ENCODE measurements around the gene STAT3. TPM values are rescaled to one million over a fixed set of nuclear protein-coding genes. Genes with fewer than 3 reads are reported as not detected.

STAT3 gene
- total and polyA plus RNA-seq, 9 of the 15 experiments (the other 6 are each of a cell fraction or from before 2014, with no cell fraction given) = 90.0 to 179 (median 114) TPM

GRCh38 chr17:42422958-42423712, 34.9 kb upstream of the STAT3 start, which contains the start of gene CAVIN1 (continued):
- TF ChIP-seq NONO (IDR thresholded peaks at IDR 0.05; ENCODE audit: low read depth in 2 of 2, low read length in 1 of 2) (peak in 1 of 2 experiments; percentile 49; a peak in 1 of 4 replicates), USF2 (CRISPR knock-in tag; IDR thresholded peaks at IDR 0.05) (0 out of 2 replicates have a peak, but pooled peaks have one; percentile 18), SMAD4 (CRISPR knock-in tag; conservative IDR thresholded peaks at IDR 0.05) (0 out of 2 replicates have a peak, but pooled peaks have one; percentile 12)

DNA sequence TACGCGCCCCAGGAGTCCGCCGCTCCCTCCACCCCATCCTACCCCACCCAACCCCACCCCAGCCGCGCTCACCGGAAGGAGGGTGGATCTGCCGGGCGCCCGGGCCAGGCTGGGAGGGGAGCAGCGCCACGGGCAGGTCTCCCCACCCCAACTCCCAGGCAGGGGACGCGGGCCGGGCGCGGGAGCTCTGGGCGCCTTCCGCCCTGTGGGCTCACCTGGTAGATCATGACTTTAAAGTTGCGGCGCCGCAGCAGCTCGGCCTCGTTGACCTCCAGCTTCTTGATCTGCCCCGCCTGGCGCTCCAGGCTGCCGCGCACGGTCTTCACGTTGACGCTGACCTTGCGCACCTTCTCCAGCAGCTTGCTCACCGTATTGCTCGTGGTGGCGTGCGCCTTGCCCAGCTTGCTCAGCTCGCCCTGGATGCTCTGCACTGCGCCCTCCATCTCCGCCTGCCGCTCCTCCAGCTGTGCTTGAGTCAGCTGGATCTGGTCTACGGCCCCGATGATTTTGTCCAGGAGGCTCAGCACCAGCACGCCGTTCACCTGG, 34.2 kb upstream of the STAT3 start:
- Histone ChIP-seq H3K27ac (ENCODE audit: extremely low read depth, low read depth, low read length) (peak overlapping the region; percentile 71), H3K27me3 (ENCODE audit: control insufficient read depth in 2 of 2, insufficient read depth in 2 of 2, low read length in 2 of 2) (no peaks in the 10 kb centered on the region), H3K36me3 (ENCODE audit: control insufficient read depth, insufficient read depth, low read length) (peaks cover 30% of the 10 kb centered on the region; the same call in 2 of the 3 replicates), H3K4me3 (peak overlapping the region; percentile 64), H3K79me2 (ENCODE audit: control insufficient read depth, insufficient read depth, low read length) (peaks cover 54% of the 10 kb centered on the region), H3K9me1 (ENCODE audit: control insufficient read depth, insufficient read depth, low read length) (no peaks in the 10 kb centered on the region), H3K4me2 (ENCODE audit: insufficient read depth, low read length) (peak overlapping the region; percentile 93), H4K20me1 (replicated peaks; ENCODE audit: control insufficient read depth, insufficient read depth, low read length) (peaks cover 12% of the 10 kb centered on the region; the same call in 1 of the 2 replicates), H3K9ac (ENCODE audit: insufficient read depth in 1 of 2, low read depth in 2 of 2, low read length in 2 of 2) (peak overlapping the region; percentile 77 to 97), H3K4me1 (replicated peaks in 1 of 2; ENCODE audit: control insufficient read depth in 2 of 2, insufficient read depth in 2 of 2, low read length in 2 of 2) (peaks cover 21 to 33% of the 10 kb centered on the region in 2 experiments; a peak in 4 of 5 replicates), H3K9me3 (replicated peaks; ENCODE audit: control insufficient read depth, insufficient read depth, low read depth, low read length) (no peaks in the 10 kb centered on the region), H2AFZ (ENCODE audit: low read depth, low read length) (peak overlapping the region; percentile 66)
- WGBS (ENCODE audit: insufficient coverage, low coverage, missing lambda C conversion rate) = under 1% methylated on average over 32 of the region's 44 CpGs
- ATAC-seq = peak; percentile 71
- TSS peak; percentile 82 for BruUV-seq (replicated peaks)
- intact Hi-C loops (cut with micrococcal nuclease) (loop anchor here (2.0 kb wide), 1 partner anchor 36 kb away; the partner anchor contains the start of gene ATP6V0A1), in situ Hi-C loops (cut with MboI) (loop anchor here (5.0 kb wide), 1 partner anchor 105 kb away; no protein-coding TSS in a partner anchor)
- no peak for FAIRE-seq
- DNase-seq (ENCODE audit: extremely low read depth in 1 of 4, low spot score in 3 of 4) = peak; percentile 64 to 80 (median 71)
- ChIA-PET CTCF (ENCODE audit: low intra/inter-chr PET ratio) (no interaction called here), POLR2A (interaction anchor here (0.5 to 2.2 kb wide), 16 partner anchors 8 to 703 kb away, joined by 3 to 10 read pairs (median 4); partner anchors contain the start of gene BRCA1)
- TF ChIP-seq NCOR1 (IDR thresholded peaks at IDR 0.05) (no peak), ZNF589 (CRISPR knock-in tag; IDR thresholded peaks at IDR 0.05; ENCODE audit: low read depth) (no peak), RFX1 (IDR thresholded peaks at IDR 0.05) (no peak), LEF1 (IDR thresholded peaks at IDR 0.05) (no peak), ZNF121 (CRISPR knock-in tag; conservative IDR thresholded peaks at IDR 0.05) (no peak), CREM (IDR thresholded peaks at IDR 0.05; ENCODE audit: low read depth) (peak; percentile 37; the same call in 1 of the 2 replicates)
